ENCODE results near the gene SVIL. TPM values are rescaled to one million over a fixed set of nuclear protein-coding genes. Genes with fewer than 3 reads are reported as not detected.
"Not testable (repeated sequence)": the region's sequence is repeated elsewhere in the genome, so short reads cannot be mapped to it uniquely, and the experiment has no call there.

The SVIL gene
- polyA plus RNA-seq, 4 donors = 6.7 to 26.4 (median 9.8) TPM

GRCh38 chr10:29579455-29579970 is 55.3 kb downstream of the SVIL start:
- 81 to 86% (median 85%) methylated on average over 12 of the region's 12 CpGs for WGBS, 3 donors
- no peak for FAIRE-seq

DNA sequence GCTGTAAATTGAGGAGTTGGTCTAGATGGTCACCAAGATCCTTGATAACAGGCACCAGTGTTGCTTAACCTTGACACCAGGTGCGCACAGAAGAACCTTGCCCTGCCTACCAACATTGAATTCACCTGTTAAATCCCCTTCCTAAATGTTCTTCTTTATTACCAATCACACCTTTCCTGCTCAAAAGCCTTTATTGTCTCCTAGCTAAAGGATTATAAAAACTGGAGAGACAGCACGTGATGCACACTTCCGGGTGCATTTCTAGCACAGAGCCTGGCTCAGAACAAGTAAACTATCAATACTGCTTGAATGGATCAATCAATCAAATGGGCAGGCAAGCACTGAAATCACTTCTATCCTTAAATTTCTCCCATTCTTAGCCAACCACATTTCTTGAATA is 56.3 kb downstream of the SVIL start:
- DNase-seq = peak; percentile 13 to 36
- Histone ChIP-seq H3K27ac (ENCODE audit: low read depth in 1 of 3, low read length in 2 of 3) (no peak overlapping the region), H3K27me3 (ENCODE audit: control insufficient read depth in 3 of 3, insufficient read depth in 3 of 3, low read length in 3 of 3) (no peaks in the 10 kb centered on the region), H3K4me3 (ENCODE audit: low read depth in 1 of 3, low read length in 3 of 3) (no peak overlapping the region), H3K9me3 (ENCODE audit: control insufficient read depth in 2 of 2, insufficient read depth in 1 of 2, low read depth in 1 of 2, low read length in 1 of 2) (no peaks in the 10 kb centered on the region), H3K4me1 (ENCODE audit: control insufficient read depth in 3 of 3, insufficient read depth in 2 of 3, low read depth in 1 of 3, low read length in 2 of 3) (no peaks in the 10 kb centered on the region), H3K36me3 (ENCODE audit: control insufficient read depth in 3 of 3, insufficient read depth in 2 of 3, low read depth in 1 of 3, low read length in 3 of 3) (peaks cover 0 to 5% (median 0%) of the 10 kb centered on the region in 3 donors)
- 16 to 63% (median 37%) methylated on average over 3 of the region's 3 CpGs for WGBS, 3 donors
- FAIRE-seq = no peak

More at GRCh38 chr10:29579455-29579970, 55.3 kb downstream of the SVIL start:
- no peak for DNase-seq
- no peaks in the 10 kb centered on the region for H3K27me3 ChIP-seq (ENCODE audit: control insufficient read depth in 3 of 3, insufficient read depth in 3 of 3, low read length in 3 of 3)
- H3K4me1 ChIP-seq (ENCODE audit: control insufficient read depth in 3 of 3, insufficient read depth in 2 of 3, low read depth in 1 of 3, low read length in 2 of 3) = no peaks in the 10 kb centered on the region
- H3K4me3 ChIP-seq (ENCODE audit: low read depth in 1 of 3, low read length in 3 of 3) = no peak overlapping the region
- peaks cover 0 to 8% (median 0%) of the 10 kb centered on the region in 3 donors for H3K36me3 ChIP-seq (ENCODE audit: control insufficient read depth in 3 of 3, insufficient read depth in 2 of 3, low read depth in 1 of 3, low read length in 3 of 3)
- H3K9me3 ChIP-seq (ENCODE audit: control insufficient read depth in 2 of 2, insufficient read depth in 1 of 2, low read depth in 1 of 2, low read length in 1 of 2) = no peaks in the 10 kb centered on the region
- H3K27ac ChIP-seq (ENCODE audit: low read depth in 1 of 3, low read length in 2 of 3) = no peak overlapping the region

DNA sequence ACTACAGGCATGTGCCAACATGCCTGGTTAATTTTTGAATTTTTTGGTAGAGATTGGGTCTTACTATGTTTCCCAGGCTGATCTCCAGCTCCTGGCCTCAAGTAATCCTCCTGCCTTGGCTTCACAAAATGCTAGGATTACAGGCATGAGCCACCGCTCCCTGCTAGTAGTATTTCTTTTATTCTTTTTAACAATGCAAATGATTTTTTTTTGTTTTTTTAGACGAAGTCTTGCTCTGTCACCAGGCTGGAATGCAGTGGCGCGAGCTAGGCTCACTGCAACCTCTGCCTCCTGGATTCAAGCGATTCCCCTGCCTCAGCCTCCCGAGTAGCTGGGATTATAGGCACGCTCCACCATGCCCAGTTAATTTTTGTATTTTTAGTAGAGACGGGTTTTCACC is 58.1 kb downstream of the SVIL start:
- no peaks in the 10 kb centered on the region for H3K4me1 ChIP-seq (ENCODE audit: control insufficient read depth in 3 of 3, insufficient read depth in 2 of 3, low read depth in 1 of 3, low read length in 2 of 3)
- no peak overlapping the region for H3K4me3 ChIP-seq (ENCODE audit: low read depth in 1 of 3, low read length in 3 of 3)
- H3K9me3 ChIP-seq (ENCODE audit: control insufficient read depth in 2 of 2, insufficient read depth in 1 of 2, low read depth in 1 of 2, low read length in 1 of 2) = no peaks in the 10 kb centered on the region
- FAIRE-seq = no peak
- no peaks in the 10 kb centered on the region for H3K27me3 ChIP-seq (ENCODE audit: control insufficient read depth in 3 of 3, insufficient read depth in 3 of 3, low read length in 3 of 3)
- 85 to 92% (median 92%) methylated on average over 8 of the region's 8 CpGs for WGBS, 3 donors
- peaks cover 0 to 3% (median 0%) of the 10 kb centered on the region in 3 donors for H3K36me3 ChIP-seq (ENCODE audit: control insufficient read depth in 3 of 3, insufficient read depth in 2 of 3, low read depth in 1 of 3, low read length in 3 of 3)
- no peak overlapping the region for H3K27ac ChIP-seq (ENCODE audit: low read depth in 1 of 3, low read length in 2 of 3)
- DNase-seq = no peak

GRCh38 chr10:29575098-29575455 is 59.7 kb downstream of the SVIL start:
- Histone ChIP-seq H3K9me3 (ENCODE audit: control insufficient read depth in 2 of 2, insufficient read depth in 1 of 2, low read depth in 1 of 2, low read length in 1 of 2) (no peaks in the 10 kb centered on the region), H3K4me1 (ENCODE audit: control insufficient read depth in 3 of 3, insufficient read depth in 2 of 3, low read depth in 1 of 3, low read length in 2 of 3) (no peaks in the 10 kb centered on the region), H3K4me3 (ENCODE audit: low read depth in 1 of 3, low read length in 3 of 3) (no peak overlapping the region), H3K27me3 (ENCODE audit: control insufficient read depth in 3 of 3, insufficient read depth in 3 of 3, low read length in 3 of 3) (no peaks in the 10 kb centered on the region), H3K36me3 (ENCODE audit: control insufficient read depth in 3 of 3, insufficient read depth in 2 of 3, low read depth in 1 of 3, low read length in 3 of 3) (peaks cover 0 to 3% (median 0%) of the 10 kb centered on the region in 3 donors), H3K27ac (ENCODE audit: low read depth in 1 of 3, low read length in 2 of 3) (no peak overlapping the region)
- FAIRE-seq (no peak), DNase-seq (no peak)
- WGBS, 3 donors = 94 to 100% (median 98%) methylated on average over 2 of the region's 2 CpGs

- H3K27ac ChIP-seq (ENCODE audit: low read depth in 1 of 3, low read length in 2 of 3); H3K36me3 ChIP-seq (ENCODE audit: control insufficient read depth in 3 of 3, insufficient read depth in 2 of 3, low read depth in 1 of 3, low read length in 3 of 3); FAIRE-seq; H3K9me3 ChIP-seq (ENCODE audit: control insufficient read depth in 2 of 2, insufficient read depth in 1 of 2, low read depth in 1 of 2, low read length in 1 of 2); H3K4me3 ChIP-seq (ENCODE audit: low read depth in 1 of 3, low read length in 3 of 3); DNase-seq; H3K27me3 ChIP-seq (ENCODE audit: control insufficient read depth in 3 of 3, insufficient read depth in 3 of 3, low read length in 3 of 3); H3K4me1 ChIP-seq (ENCODE audit: control insufficient read depth in 3 of 3, insufficient read depth in 2 of 3, low read depth in 1 of 3, low read length in 2 of 3): not testable (repeated sequence)
- 87 to 90% (median 87%) methylated on average over 9 to 10 of the region's 10 CpGs for WGBS, 3 donors
Observed at GRCh38 chr10:29574212-29575097, 60.3 kb downstream of the SVIL start.

DNA sequence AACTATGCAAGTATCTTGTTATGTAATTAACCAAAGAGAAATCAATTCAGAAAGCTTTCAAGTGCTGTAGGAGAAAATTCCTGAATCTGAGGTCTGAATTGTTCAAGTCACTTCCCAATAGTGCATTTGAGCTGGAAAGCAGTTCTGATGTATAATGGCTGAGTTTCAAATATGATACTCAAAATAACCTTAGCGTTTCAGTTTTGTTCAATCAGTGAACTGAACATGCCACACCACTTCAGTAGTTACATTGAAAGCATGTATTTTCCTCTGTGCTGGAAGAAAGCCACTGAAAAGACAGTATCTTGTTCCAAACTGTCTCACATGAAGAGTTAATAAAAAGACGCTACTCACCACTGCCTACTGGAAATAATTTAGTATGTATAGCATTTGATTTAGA is 64.5 kb downstream of the SVIL start:
- not testable (repeated sequence) for H3K27me3 ChIP-seq (ENCODE audit: control insufficient read depth in 3 of 3, insufficient read depth in 3 of 3, low read length in 3 of 3); DNase-seq; FAIRE-seq; H3K9me3 ChIP-seq (ENCODE audit: control insufficient read depth in 2 of 2, insufficient read depth in 1 of 2, low read depth in 1 of 2, low read length in 1 of 2); H3K4me1 ChIP-seq (ENCODE audit: control insufficient read depth in 3 of 3, insufficient read depth in 2 of 3, low read depth in 1 of 3, low read length in 2 of 3); H3K36me3 ChIP-seq (ENCODE audit: control insufficient read depth in 3 of 3, insufficient read depth in 2 of 3, low read depth in 1 of 3, low read length in 3 of 3); H3K27ac ChIP-seq (ENCODE audit: low read depth in 1 of 3, low read length in 2 of 3); H3K4me3 ChIP-seq (ENCODE audit: low read depth in 1 of 3, low read length in 3 of 3)
- 49 to 63% (median 50%) methylated on average over 2 of the region's 2 CpGs for WGBS, 3 donors

- DNase-seq = no peak
- Histone ChIP-seq H3K27me3 (ENCODE audit: control insufficient read depth in 3 of 3, insufficient read depth in 3 of 3, low read length in 3 of 3) (no peaks in the 10 kb centered on the region), H3K9me3 (ENCODE audit: control insufficient read depth in 2 of 2, insufficient read depth in 1 of 2, low read depth in 1 of 2, low read length in 1 of 2) (no peaks in the 10 kb centered on the region), H3K4me1 (ENCODE audit: control insufficient read depth in 3 of 3, insufficient read depth in 2 of 3, low read depth in 1 of 3, low read length in 2 of 3) (no peaks in the 10 kb centered on the region), H3K4me3 (ENCODE audit: low read depth in 1 of 3, low read length in 3 of 3) (no peak overlapping the region), H3K36me3 (ENCODE audit: control insufficient read depth in 3 of 3, insufficient read depth in 2 of 3, low read depth in 1 of 3, low read length in 3 of 3) (peaks cover 0 to 3% (median 2%) of the 10 kb centered on the region in 3 donors), H3K27ac (ENCODE audit: low read depth in 1 of 3, low read length in 2 of 3) (no peak overlapping the region)
- no peak for FAIRE-seq
Observed at GRCh38 chr10:29569795-29570194, 65.0 kb downstream of the SVIL start.

DNA sequence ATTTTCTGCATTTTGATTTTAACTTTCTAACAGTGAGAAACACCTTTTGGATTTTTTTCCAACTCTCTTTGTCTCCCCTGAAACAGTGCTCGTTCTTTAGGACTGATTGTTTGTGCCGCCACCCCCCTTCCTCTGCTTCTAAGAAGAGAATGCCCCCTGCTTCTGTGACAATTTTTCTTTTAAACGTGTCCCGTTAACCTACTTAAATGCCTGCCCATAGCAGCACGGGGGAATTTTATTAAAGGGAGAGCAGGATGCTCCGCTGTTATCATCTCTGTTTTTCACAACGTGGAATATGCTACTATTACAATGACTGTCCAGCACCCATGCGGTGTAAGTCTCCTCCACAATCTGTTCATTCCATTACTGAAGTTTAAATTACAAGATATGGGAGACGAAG is 67.8 kb downstream of the SVIL start:
- Histone ChIP-seq H3K36me3 (ENCODE audit: control insufficient read depth in 3 of 3, insufficient read depth in 2 of 3, low read depth in 1 of 3, low read length in 3 of 3) (peaks cover 2 to 13% (median 2%) of the 10 kb centered on the region in 3 donors), H3K27ac (ENCODE audit: low read depth in 1 of 3, low read length in 2 of 3) (no peak overlapping the region), H3K4me1 (ENCODE audit: control insufficient read depth in 3 of 3, insufficient read depth in 2 of 3, low read depth in 1 of 3, low read length in 2 of 3) (no peaks in the 10 kb centered on the region), H3K4me3 (ENCODE audit: low read depth in 1 of 3, low read length in 3 of 3) (no peak overlapping the region), H3K27me3 (ENCODE audit: control insufficient read depth in 3 of 3, insufficient read depth in 3 of 3, low read length in 3 of 3) (no peaks in the 10 kb centered on the region), H3K9me3 (ENCODE audit: control insufficient read depth in 2 of 2, insufficient read depth in 1 of 2, low read depth in 1 of 2, low read length in 1 of 2) (no peaks in the 10 kb centered on the region)
- WGBS, 3 donors = 86 to 95% (median 91%) methylated on average over 9 of the region's 9 CpGs
- FAIRE-seq = no peak
- DNase-seq = no peak

Data from small intestine (tissue), 7 donors.